GM19468 (cell line): ENCODE measurements around the gene ARHGAP18.

Experiments
- ATAC-seq: cut with Tn5 transposase; IDR thresholded peaks from one replicate; pipeline ENCODE4 v1.9.1; 2021; ENCODE audit warnings: mild to moderate bottlenecking, moderate library complexity, moderate number of reproducible peaks; ENCODE audit not compliant: unreplicated experiment; ENCODE audit errors: extremely low read depth

ARHGAP18 gene

DNA sequence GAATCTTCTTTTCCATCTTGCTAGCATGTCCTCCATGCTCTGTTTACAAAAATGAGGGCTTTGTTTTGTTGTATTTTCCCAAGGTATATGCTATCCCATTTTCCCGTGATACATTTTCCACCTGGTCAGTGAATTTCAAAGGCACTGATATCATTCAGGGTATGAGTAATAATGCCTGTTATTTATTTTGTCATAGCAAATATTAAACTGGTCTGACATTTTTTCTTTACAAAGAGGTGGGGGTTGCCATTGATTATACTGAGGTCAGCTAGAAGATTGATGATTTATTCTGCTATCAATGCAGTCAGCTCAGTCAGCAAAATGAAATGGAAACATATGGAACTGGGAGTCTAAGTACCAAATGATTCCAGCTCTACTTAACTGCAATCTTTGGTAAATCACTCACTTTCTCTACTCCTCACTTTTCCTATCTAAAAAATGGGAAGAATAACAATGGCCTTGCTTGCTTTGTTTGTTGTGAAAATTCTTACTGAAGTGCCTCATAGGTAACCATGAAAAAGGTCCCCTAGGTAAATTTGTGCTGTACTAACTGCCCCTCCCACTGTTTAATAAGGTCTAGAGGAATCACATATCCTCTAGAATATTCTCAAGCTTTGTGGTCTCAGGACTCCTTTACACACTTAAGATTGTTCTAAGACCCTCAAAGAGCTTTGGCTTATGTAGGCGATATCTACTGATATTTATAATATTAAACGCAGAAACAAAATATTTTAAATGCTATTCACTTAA, 64.0 kb downstream of the ARHGAP18 start:
- no peak for ATAC-seq

DNA sequence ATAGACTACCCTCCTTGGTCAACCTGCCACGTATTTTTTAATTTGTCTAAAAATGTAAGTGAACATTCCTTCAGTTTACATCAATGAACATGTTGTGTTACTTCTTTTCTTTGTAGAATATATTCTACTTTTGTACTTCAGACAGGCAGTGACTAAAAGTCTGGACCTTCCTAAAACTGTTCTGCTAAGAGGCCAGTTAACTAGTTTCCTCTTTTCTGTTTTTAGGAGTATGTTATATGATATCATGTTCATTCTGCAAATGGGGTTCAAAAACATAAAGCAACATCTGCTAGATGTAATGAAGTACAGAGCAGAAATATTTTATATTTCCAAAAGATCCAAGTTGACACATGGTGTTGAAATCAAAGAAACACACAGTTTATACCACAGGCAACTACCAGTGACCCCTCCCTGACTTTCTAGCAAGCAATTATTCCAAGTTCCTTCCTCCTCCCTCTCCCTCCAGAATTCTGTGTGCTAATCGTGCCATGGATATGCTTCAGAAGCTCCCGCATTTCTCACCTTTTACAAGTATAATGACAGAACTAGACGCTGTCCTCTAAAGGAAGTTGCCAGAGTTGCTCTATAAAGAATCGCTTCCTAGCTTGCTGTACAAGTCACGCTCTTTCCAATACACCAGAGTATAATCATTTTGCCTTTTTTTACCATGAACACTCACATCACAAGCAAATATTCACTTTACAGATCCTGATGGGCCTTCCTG, 64.7 kb downstream of the ARHGAP18 start:
- no peak for ATAC-seq

DNA sequence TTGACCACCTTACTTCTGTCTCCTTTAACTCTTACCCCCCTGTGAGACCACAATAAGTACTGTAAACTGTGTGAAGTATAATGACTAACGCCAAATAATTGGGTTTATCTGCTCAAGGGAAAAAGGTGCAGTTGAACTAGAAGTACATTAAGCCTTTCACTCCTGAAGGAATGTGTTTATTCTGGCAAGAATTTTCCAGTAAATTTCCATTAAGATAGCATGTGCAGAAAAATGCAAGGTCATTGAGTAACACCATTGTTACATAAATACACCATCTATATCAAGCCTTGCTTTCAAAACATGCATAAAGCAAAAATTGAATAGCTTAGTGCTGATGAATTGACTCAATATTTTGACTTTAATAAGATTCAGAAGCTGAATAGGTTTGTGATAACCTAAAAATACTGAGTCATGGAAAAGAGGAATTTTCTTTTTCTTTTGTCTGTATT, 65.4 kb downstream of the ARHGAP18 start:
- ATAC-seq = no peak

DNA sequence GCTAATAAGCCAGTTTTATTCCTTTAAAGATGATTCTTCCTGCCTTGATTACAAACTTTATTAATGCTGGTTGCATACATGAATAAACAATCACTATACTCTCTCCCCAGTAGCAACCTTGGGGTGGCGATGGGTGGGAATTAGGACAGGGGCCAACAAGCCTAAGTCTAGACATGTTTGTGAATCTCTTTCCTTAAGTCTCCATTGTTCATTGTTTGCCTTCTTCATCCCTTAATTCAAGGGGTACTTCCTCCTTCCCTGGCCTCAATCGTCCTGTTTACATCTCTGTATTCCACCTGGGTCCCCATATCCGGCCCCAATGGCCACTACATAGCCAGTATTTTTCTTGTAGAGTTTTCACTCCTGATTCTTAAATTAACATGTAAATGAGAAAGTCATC, 66.0 kb downstream of the ARHGAP18 start:
- ATAC-seq = no peak

DNA sequence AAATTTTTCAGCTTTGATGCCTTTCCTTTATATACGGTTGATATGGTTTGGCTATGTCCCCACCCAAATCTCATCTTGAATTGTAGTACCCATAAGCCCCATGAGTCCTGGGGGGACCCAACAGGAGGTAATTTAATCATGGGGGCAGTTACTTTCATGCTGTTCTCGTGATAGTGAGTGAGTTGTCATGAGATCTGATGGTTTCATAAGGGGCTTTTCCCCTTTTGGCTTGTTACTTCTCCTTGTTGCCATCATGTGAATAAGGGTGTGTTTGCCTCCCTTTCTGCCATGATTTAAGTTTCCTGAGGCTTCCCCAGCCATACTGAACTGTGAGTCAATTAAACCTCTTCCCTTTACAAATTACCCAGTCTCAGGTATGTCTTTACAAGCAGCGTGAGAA, 66.8 kb downstream of the ARHGAP18 start:
- no peak for ATAC-seq

DNA sequence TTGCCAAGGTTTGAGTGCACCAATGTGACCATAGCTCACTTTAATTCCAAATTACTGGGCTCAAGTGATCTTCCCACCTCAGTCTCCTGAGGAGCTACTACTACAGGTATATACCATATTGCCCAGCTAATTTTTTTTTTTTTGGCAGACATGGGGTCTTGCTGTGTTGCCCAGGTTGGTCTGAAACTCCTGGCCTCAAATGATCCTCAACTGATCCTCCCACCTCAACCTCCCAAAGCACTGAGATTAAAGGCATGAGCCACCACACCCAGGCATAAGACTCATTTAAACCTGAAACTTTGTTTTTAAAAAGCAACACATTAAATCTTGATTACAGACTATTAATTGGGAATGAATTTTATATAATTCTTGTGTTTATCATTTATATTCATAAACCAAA, 67.7 kb downstream of the ARHGAP18 start:
- no peak for ATAC-seq

DNA sequence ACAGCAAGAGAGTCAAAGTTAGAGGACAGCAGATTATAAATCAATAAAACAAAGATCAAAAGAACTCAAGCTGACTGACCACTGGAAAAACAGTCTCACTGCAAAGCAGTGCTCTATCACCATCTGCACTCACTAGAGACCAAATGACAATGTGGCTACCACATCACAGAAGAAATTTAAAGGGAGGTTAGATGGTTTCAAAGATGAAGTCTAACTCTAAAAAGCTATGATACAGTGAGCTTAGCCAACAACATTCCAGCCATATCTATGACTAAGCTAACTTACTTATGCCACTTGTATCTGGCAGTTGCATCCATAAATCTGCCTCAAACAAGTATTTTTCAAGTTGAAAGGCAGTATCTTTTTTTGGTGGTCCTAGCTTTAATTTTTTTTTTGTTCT, 68.6 kb downstream of the ARHGAP18 start:
- no peak for ATAC-seq

DNA sequence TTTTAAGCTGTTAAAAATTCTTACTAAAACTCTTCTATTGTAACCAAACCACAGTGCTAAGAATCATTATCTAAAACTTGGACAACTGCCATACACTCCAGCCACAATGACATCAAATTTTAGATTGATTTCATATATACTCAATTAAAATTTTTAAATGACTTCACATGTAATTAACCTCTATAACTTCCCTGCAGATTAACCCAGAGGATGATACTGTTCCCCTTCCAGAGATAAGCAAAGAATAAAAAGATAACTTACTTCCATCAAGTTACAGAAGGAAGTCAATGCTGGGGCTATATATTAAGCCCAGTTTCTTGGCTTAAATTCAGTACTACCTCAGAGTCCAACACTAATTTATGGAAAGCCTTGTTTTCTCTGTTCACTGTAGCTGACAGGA, 71.3 kb downstream of the ARHGAP18 start:
- no peak for ATAC-seq

DNA sequence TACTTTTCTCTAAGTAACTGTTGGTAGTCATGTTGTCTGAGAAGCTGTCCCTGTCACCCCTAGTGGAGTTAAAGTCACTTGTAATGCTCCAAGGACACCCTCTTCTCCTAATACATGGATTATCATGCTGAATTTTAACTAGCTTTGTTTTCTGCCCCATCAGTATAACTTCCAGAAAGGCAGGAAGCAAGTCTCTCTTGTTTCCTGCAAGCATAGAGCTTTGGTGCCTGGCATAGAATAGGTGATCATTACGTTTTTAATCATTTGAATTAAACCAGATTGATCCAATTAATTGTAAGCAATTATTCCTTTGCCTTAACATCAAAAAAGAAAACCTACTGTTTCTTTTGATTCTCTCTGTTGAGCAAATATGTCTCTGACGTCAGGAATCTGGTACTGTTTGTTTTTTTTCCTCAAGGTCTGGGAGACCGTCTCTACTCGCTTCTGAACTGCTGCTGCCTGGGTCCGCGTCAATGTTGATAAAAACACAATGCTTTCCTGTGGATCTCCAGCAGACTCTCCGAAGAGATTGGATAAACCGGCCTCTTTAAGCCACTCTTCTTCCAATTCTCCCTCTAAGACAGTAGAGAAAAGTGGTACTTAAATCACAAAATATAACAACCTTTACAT, 71.8 kb downstream of the ARHGAP18 start:
- ATAC-seq = no peak

DNA sequence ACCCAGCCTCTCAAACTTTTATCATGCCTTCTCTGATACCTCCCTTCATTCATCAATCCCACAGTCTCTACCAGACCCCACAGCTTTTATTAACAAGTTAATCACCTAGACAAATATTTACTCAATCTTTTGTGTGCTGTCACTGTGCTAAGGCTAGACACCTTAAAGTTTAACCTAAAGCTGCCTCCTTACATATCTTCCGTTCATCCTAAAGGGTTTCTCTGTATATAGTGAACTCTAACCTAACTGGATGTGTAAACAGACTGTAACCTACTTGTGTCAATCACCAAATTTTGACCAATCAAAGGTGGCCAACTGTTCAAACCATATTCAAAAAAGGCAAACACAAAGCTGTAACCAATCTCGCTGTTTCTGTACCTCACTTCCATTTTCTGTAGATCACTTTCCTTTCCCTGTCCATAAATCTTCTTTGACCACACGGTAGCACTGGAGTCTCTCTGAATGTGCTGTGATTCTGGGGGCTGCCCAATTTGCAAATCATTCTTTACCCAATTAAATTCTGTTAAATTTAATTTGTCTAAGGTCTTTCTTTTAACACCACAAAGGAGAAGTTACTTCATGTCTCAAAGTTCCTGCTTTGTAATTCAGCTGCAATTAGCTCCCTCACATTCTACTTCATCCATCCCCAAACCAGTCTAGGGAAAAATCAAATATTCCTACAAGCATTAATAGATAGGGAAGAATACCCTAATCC, 72.5 kb downstream of the ARHGAP18 start:
- ATAC-seq = no peak

DNA sequence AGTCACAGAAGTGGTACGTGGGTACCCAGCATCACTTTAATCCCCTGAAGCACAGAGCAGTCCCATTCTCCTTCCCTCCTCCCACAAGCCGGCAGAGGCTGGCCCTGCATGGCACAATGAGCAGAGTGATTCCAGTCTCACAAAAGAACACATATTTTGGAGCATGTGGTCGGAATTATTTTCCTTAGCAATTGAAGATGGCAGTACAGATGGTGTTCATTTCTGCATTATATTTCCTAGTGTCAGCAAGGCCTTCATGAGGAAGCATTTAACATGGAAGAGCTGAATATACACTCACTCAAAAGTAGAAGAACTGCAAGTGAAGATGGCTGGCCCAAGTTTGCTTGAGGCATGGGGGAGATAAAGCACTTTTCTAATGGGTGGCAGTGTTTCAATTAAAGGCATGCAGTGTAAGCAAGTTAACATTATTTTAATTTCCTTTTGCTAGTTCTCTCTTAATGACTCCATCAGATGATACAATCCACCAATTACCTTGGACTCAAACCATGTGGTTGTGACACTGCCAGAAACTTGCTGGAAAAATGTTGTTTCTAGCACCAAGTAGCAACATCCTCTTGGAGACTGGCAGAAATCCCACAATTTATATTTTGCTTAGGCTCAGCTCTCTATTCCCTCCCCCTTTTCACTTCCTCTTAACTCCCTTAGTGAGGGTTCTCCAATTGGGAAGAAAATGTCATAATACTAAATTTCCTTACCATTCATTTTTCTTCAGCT, 74.4 kb downstream of the ARHGAP18 start:
- ATAC-seq = no peak

DNA sequence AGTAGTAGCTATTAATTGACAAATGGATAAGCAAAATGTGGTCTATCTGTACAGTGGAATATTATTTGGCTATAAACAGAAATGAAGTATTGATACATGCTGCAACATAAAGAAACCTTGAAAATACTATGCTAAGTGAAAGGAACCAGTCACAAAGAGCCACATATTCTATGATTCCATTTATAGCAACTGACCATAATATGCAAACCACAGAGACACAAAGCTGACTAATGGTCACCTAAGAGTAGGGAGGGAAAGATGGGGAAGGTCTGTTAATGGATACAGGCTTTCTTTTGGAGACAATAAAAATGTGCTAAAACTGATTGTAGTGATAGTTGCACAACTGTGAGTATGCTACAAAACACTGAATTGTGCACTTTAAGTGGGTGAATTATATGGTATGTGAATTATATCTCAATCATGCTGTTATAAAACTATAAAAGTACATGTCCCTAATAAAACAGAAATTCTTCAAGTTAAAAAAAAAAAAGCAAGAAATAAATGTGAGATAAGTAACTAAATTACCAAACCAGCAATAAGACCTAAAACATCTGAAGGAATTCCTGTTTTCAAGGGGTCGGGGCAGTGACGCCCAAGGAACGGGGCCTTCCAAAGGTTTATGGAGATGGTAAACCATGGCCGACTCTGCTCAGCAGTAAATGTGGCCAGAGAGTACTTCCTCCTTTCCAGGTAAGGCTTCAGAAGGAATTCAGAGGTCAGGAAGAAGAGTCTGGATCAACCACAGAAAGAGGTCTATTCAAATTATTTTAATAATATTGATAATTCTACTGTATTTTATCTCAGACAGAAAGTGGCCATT, 75.4 kb downstream of the ARHGAP18 start:
- ATAC-seq = no peak

DNA sequence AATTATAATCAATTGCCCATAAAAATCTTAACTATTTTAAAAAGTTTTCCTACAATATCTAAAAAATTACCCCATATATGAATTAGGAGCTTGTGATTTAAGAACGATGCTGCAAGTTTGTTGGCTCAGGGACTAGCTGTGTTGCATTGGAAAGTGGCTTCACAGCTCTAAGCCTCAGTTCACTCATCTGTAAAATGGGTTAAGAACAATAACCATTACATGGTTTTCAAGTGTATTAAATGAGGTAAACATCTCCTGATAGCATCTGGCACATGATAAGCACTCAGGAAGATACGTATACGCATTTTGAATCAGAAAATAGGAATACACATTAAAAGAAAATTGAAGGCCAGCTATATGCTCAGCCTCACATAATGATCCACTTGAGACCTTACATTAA, 76.4 kb downstream of the ARHGAP18 start:
- ATAC-seq = no peak

DNA sequence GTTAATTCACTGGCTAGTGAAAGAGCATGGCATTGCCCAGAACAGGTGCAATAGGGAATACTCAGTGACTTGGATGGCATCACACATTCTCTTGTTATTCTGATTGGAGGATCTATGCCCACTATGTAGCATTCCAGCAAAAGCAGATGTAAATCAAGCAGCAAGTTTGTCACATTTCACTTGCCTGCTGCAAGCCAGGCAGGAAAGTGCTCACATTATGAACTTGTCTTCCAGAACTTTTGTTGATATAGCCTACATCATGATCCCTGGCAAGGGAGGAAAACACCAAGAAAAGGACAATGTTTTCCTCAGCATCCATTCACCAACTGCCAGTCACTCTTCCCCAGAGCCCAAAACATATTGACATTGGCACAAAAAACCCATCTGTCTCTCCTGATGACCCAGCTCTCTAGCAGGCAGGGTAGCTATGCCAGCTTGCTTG, 77.8 kb downstream of the ARHGAP18 start:
- no peak for ATAC-seq

DNA sequence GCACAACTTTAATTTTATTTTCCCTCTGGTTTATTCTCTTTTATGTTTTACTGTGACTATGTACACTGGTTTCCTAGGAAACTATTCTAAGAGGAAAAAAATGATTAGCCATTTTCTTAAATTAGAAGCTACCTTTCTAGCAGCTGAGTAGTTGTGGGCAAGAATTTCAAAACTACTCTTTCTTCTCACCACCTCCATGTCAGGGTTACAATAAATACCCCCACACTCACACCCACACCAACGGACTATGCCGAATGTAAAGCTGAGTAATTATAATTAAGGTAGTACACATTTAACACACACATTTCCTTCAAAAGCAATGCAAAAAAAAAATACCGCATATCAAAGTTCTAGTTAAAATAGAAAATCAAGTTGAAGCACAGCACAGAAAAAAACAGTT, 78.9 kb downstream of the ARHGAP18 start:
- ATAC-seq = no peak

DNA sequence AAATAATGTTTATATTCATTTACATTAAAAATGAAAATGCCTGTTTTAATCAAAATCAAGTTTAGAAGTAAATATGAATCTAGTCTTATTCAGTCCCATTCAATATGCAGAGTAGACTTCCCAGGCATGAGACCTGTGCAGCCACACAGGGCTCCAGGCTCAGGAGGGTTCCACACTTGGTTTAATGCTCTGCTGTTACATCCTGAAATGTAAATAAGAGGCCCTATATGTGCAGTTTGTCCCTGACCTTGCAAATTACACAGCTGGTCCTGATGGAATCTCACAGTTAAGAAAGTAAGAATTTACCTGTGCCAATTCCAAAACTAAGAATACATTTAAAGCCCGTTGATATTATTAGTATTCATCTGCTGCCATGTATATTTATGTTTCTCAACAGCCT, 79.4 kb downstream of the ARHGAP18 start:
- ATAC-seq = no peak

DNA sequence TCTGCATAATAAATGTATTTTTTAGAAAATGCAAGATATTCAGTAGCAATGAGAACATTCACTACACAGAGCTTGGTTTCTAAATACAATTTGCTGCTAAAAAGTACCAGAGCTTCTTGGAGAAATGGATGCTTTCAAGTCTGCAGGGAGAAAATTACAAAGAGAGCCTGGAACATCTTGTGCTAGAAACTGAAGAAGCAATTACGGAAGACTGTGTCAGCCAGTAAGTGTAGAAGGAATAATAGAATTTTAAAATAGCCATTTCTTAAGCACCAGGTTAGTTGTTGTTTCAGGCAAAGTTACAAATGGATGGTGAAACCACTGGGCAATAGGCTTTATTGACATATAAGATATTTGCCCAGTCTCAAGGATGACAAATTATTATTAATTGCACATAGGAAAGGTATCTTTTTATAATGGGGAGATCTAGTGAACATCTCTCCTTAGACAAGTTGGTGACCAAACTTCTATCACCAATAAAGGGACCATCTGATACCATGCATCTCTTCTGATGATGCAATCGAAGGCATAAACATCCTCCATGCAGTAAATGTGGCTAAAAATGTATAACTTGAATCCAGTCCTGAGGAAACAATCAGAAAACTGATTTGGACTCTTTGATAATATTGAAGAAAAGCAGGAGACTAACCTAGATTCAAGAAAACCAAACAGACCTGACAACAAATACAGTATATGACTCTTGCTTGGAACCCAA, 81.7 kb downstream of the ARHGAP18 start:
- ATAC-seq = no peak

DNA sequence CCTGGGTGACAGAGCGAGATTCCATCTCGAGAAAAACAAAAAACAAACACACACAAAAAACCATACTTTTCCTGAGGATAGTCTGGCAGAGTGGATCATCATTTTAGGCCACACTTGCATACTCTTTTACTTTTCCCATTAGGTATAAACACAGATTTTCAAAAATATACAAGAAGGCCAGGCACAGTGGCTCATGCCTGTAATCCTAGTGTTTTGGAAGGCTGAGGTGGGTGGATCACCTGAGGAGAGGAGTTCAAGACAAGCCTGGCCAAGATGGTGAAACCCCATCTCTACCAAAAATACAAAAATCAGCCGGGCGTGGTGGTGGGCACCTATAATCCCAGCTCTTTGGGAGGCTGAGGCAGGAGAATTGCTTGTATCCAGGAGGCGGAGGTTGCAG, 85.5 kb downstream of the ARHGAP18 start:
- no peak for ATAC-seq
